Measurements from ENCODE around the gene MAP3K3.

DNA sequence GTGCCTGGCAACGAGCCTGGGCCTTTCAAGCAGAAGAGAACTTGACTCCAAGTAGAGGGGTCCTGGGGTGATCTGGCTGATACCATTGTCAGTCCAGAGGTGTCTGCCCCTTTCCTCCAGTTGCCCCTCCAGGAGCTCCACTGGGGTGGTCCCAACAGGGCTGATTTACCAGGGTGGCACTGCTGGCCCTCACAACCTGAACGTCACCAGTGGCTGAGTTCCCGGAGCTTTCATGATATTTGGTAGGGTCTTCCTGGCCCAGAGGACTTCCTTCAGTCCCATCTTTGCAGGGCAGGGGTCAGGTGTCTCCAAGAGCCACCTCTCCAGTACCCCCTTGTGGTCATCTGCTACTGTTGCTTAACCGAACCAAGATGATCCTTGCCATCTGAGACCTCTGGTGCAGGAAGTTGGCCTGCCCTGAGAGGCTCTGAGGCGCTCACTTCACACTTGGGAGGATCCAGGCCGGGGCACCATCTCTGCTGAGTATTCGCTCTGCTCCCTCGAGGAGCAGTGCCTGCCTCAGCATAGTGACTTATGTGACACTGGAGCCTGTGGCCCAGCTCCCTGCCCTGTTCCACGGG, 74.3 kb downstream of the MAP3K3 start:
- TF ChIP-seq, protein P1, sequence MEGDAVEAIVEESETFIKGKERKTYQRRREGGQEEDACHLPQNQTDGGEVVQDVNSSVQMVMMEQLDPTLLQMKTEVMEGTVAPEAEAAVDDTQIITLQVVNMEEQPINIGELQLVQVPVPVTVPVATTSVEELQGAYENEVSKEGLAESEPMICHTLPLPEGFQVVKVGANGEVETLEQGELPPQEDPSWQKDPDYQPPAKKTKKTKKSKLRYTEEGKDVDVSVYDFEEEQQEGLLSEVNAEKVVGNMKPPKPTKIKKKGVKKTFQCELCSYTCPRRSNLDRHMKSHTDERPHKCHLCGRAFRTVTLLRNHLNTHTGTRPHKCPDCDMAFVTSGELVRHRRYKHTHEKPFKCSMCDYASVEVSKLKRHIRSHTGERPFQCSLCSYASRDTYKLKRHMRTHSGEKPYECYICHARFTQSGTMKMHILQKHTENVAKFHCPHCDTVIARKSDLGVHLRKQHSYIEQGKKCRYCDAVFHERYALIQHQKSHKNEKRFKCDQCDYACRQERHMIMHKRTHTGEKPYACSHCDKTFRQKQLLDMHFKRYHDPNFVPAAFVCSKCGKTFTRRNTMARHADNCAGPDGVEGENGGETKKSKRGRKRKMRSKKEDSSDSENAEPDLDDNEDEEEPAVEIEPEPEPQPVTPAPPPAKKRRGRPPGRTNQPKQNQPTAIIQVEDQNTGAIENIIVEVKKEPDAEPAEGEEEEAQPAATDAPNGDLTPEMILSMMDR (IDR thresholded peaks at IDR 0.05; ENCODE audit: borderline replicate concordance, extremely low read depth, low read length, poor library complexity, severe bottlenecking), result peak; percentile 43
- TF ChIP-seq EZH2 (IDR thresholded peaks at IDR 0.05; ENCODE audit: borderline replicate concordance, low read depth, low read length, severe bottlenecking), result no peak

All from DND-41 (cell line).